BLaER1 (cell line): ENCODE data around the gene SMYD2.

Experiments used
- H3K27ac ChIP-seq: shearing (Covaris generic); formaldehyde crosslinking; 2 replicates; pipeline ENCODE4 v1.8.1; 2022
- H3K27me3 ChIP-seq: shearing (Covaris generic); formaldehyde crosslinking; 2 replicates; pipeline ENCODE4 v1.8.1; 2022
- H3K36me3 ChIP-seq: shearing (Covaris generic); formaldehyde crosslinking; 2 replicates; pipeline ENCODE4 v1.8.1; 2022
- H3K4me1 ChIP-seq: shearing (Covaris generic); formaldehyde crosslinking; 2 replicates; pipeline ENCODE4 v1.8.1; 2022
- H3K4me2 ChIP-seq: shearing (Covaris generic); formaldehyde crosslinking; 2 replicates; pipeline ENCODE4 v1.8.1; 2022
- H3K4me3 ChIP-seq: shearing (Covaris generic); formaldehyde crosslinking; 2 replicates; pipeline ENCODE4 v1.8.1; 2022
- H3K9ac ChIP-seq: shearing (Covaris generic); formaldehyde crosslinking; 2 replicates; pipeline ENCODE4 v1.8.1; 2022
- H3K9me3 ChIP-seq: shearing (Covaris generic); formaldehyde crosslinking; 2 replicates; pipeline ENCODE4 v1.8.1; 2022
- H4K20me1 ChIP-seq: shearing (Covaris generic); formaldehyde crosslinking; 2 replicates; pipeline ENCODE4 v1.8.1; 2022
- Cebpa-rat ChIP-seq: shearing (Covaris generic); IDR thresholded peaks from 2 replicates; pipeline ENCODE4 v1.8.1; 2022

SMYD2 gene

DNA sequence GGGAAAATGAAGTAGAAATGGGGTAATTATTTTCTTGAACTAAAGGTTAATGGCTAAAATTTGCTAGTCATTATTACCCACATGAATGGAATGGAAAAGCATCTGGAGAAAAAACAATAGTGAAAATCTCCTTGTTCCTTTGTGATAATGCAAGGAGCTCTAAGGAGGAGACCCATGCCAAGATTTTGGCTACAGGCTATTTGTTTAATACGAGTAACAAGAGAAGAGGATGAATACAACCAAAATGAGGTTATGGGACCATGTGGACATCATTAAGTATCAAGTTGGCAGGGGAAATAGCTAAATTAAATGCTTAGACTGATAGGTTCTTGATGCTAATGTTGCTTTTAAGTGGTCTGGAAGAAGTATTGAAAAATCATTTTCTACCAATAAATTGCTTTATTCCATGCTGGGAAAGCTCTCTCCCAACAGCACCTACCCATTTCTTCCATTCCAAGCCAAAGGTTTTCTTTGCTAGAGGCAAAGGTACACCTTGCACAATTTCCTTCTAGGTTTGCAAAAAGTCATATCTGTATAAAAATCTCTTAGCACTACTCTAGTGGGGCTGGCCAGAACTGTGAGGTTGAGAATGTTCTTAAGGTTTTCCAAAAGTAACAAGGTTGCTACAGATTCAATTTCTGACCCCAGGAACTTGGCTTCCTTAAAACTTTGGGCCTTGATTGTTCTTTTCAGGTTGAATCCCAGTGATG lies 100.2 kb downstream of the SMYD2 start:
- Histone ChIP-seq H3K4me3 (no peak overlapping the region), H3K4me1 (no peaks in the 10 kb centered on the region), H3K4me2 (no peak overlapping the region), H4K20me1 (no peaks in the 10 kb centered on the region), H3K9me3 (no peaks in the 10 kb centered on the region), H3K36me3 (no peaks in the 10 kb centered on the region), H3K9ac (no peak overlapping the region), H3K27ac (no peak overlapping the region), H3K27me3 (no peaks in the 10 kb centered on the region)
- TF ChIP-seq Cebpa-rat: no peak

DNA sequence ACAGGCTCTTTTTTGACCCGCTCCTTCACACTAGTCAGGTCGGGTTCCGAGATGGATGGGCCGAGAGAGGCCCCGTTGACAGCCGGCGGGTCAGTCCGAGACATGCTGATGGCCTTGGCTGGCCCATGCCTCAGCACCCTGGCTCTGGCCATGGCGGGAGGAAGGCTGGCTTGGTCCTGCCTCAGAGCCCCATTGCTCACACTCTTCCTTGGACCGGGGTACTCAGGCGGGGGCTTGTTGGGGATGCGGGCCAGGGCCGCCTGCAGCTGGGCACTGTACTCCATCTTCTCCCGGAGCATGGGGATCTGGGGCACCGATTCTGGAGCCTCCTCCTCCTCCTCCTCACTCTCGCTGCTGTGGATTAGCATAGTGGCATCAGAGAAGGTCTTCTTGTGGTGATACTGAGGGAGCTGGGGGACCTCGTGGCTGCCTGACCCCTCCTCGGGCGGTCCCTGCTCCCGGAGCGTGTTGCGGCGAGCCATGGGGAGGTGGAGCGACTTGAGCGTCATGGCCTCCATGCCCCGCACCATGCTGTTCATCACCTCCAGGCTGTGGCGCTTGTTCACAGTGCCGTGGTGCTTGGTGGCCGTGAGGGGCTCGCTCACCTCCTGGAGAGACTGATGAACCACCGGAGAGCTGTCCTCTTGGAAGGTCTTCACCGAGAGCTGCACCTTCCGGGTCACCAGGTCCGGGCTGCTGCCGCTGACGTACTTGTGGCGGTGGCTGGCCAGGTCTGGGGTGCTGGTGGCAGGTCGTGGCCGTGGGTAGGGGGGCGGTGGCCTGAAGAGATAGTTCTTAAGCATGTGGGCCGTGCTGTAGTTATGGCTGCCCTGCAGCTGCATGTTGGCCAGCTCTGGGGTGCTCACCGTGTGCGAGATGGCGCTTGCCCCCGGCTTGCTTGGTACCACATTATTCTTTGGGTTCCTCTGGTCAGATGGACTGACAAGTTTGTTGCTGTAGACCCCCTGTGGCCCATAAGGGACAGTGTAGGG lies 102.7 kb downstream of the SMYD2 start:
- no peaks in the 10 kb centered on the region for H3K36me3 ChIP-seq
- no peaks in the 10 kb centered on the region for H3K9me3 ChIP-seq
- no peak overlapping the region for H3K4me2 ChIP-seq
- H4K20me1 ChIP-seq: no peaks in the 10 kb centered on the region
- no peak overlapping the region for H3K27ac ChIP-seq
- H3K27me3 ChIP-seq: no peaks in the 10 kb centered on the region
- H3K4me3 ChIP-seq: no peak overlapping the region
- no peaks in the 10 kb centered on the region for H3K4me1 ChIP-seq
- no peak for TF ChIP-seq Cebpa-rat
- H3K9ac ChIP-seq: no peak overlapping the region

DNA sequence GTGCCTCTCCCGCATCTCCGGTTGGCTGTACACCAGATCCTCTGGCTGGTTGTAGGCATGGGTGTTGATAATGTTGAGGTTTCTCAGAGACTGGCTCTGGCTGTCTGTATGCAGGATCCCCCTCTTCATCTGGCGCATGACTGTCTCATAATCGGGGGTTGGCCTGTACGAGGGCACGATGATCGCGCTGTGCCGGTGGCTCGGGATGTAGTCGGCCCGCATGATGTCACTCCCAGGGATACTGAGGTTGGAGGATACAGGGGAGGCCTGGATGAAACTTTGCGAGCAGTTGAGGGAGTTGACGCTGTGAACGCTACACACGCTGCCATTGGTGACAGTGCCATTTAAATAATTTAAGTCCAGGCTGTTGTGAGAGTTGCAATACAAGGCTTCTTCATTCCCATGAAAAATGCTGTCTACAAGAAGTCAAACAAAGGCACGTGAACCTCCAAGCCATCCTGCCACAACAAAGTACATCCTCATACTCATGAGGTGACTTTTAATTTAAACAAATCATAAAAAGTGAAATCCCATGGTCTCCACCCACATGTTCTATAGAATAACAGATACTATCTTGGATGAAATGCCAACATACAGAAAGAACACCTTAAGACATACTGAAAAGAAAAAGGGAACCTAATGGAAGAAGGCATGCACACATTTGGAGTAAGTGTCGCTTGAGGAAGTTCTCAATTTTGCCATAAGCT lies 103.6 kb downstream of the SMYD2 start:
- Histone ChIP-seq H3K27ac (no peak overlapping the region), H3K9me3 (no peaks in the 10 kb centered on the region), H3K4me3 (no peak overlapping the region), H4K20me1 (no peaks in the 10 kb centered on the region), H3K27me3 (no peaks in the 10 kb centered on the region), H3K4me2 (no peak overlapping the region), H3K36me3 (no peaks in the 10 kb centered on the region), H3K9ac (no peak overlapping the region), H3K4me1 (no peaks in the 10 kb centered on the region)
- TF ChIP-seq Cebpa-rat: no peak

DNA sequence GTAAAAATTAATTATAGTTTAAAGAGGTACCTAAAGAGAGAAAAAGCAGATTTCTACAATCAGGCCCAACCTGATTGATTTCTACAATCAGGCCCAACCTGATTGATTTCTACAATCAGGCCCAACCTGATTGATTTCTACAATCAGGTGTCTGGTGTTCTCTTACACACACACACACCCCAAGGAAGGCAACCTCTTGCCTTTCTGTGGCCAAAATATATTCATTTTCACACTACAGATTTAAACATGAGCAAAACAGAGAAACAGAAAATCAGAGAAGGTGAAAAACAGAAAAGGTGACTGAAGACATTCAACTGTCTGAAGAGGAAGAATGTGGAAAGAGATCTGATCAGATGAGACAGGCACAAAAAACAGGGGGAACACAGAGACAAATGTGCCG lies 104.5 kb downstream of the SMYD2 start:
- Histone ChIP-seq H3K27me3 (no peaks in the 10 kb centered on the region), H3K9ac (no peak overlapping the region), H3K36me3 (no peaks in the 10 kb centered on the region), H3K4me2 (no peak overlapping the region), H3K27ac (no peak overlapping the region), H4K20me1 (no peaks in the 10 kb centered on the region), H3K4me1 (no peaks in the 10 kb centered on the region), H3K4me3 (no peak overlapping the region), H3K9me3 (no peaks in the 10 kb centered on the region)
- TF ChIP-seq Cebpa-rat: no peak

DNA sequence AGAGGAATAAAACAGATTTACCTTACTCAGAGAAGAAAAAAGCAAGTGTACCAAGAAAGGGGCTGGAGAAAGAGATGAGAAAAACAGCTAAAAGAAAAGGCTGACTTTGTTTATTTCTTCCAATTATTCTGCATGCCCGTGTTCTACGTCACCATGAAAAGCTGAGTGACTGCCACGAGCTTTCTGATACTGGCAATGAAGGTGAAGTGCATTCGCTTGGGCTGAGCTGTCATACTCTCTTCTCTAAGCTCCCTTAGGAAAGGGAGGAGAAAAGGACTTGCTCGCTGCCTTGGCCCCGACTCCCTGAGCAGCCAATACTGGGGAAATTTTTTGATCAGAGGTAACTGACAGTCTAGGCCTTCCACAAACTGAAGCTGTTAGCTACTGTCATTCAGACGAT lies 105.4 kb downstream of the SMYD2 start:
- no peak for TF ChIP-seq Cebpa-rat
- Histone ChIP-seq H3K4me1 (no peaks in the 10 kb centered on the region), H3K9ac (no peak overlapping the region), H3K4me2 (no peak overlapping the region), H4K20me1 (no peaks in the 10 kb centered on the region), H3K27ac (no peak overlapping the region), H3K4me3 (no peak overlapping the region), H3K9me3 (no peaks in the 10 kb centered on the region), H3K36me3 (no peaks in the 10 kb centered on the region), H3K27me3 (no peaks in the 10 kb centered on the region)
